Endothelial cell (in vitro differentiated cells): ENCODE results near the gene SLC39A3. TPM values are rescaled to one million over a fixed set of nuclear protein-coding genes. Genes with fewer than 3 reads are reported as not detected.

ENCODE experiments used
- DNase-seq: peaks from one replicate; pipeline ENCODE4 v3.0.0; 2021; ENCODE audit warnings: low spot score
- H3K27ac Mint-ChIP-seq: one replicate; pipeline ENCODE4 v1.8.0; 2021; ENCODE audit warnings: mixed read lengths, inconsistent platforms; ENCODE audit not compliant: unreplicated experiment
- H3K27me3 Mint-ChIP-seq: one replicate; pipeline ENCODE4 v1.8.0; 2021; ENCODE audit warnings: mild to moderate bottlenecking, moderate library complexity, mixed read lengths, inconsistent platforms; ENCODE audit not compliant: unreplicated experiment
- H3K36me3 Mint-ChIP-seq: one replicate; pipeline ENCODE4 v1.8.0; 2021; ENCODE audit warnings: mild to moderate bottlenecking, low read depth, mixed read lengths, inconsistent platforms; ENCODE audit not compliant: unreplicated experiment
- H3K4me1 Mint-ChIP-seq: one replicate; pipeline ENCODE4 v1.8.0; 2021; ENCODE audit warnings: mild to moderate bottlenecking, mixed read lengths, inconsistent platforms; ENCODE audit not compliant: unreplicated experiment
- H3K4me3 Mint-ChIP-seq: one replicate; pipeline ENCODE4 v1.8.0; 2021; ENCODE audit warnings: mild to moderate bottlenecking, mixed read lengths, inconsistent platforms; ENCODE audit not compliant: unreplicated experiment
- H3K9me3 Mint-ChIP-seq: one replicate; pipeline ENCODE4 v1.8.0; 2021; ENCODE audit warnings: mixed read lengths, inconsistent platforms; ENCODE audit not compliant: unreplicated experiment
- CTCF ChIP-seq: fragments of 200-600 bp; sonication (generic); IDR thresholded peaks from one replicate; pipeline ENCODE4 v1.5.0; 2021; ENCODE audit warnings: antibody characterized with exemption; ENCODE audit not compliant: unreplicated experiment
- total RNA-seq: library from RNA; stranded (reverse); fragmentation: NEBNext Ultra II Directional; extraction: Animal tissue kit (Norgen Biotek cat#: 25700); gene quantifications from one replicate; pipeline ENCODE4 v1.2.1, GENCODE V29; 2021; ENCODE audit not compliant: unreplicated experiment

The SLC39A3 gene
- total RNA-seq, 1 donor from 2014 or later = 28.7 TPM

GRCh38 chr19:2722541-2723344 is 17.1 kb downstream of the SLC39A3 start:
- no peaks in the 10 kb centered on the region for H3K9me3 Mint-ChIP-seq
- H3K4me1 Mint-ChIP-seq = peaks cover 7% of the 10 kb centered on the region
- no peak overlapping the region for H3K27ac Mint-ChIP-seq
- TF ChIP-seq CTCF = no peak
- DNase-seq = no peak
- H3K4me3 Mint-ChIP-seq = no peak overlapping the region
- H3K27me3 Mint-ChIP-seq = peaks cover 10% of the 10 kb centered on the region
- peaks cover 4% of the 10 kb centered on the region for H3K36me3 Mint-ChIP-seq

- H3K27me3 Mint-ChIP-seq = peaks cover 10% of the 10 kb centered on the region
- peaks cover 7% of the 10 kb centered on the region for H3K4me1 Mint-ChIP-seq
- H3K27ac Mint-ChIP-seq = no peak overlapping the region
- no peak for TF ChIP-seq CTCF
- H3K36me3 Mint-ChIP-seq = peaks cover 4% of the 10 kb centered on the region
- H3K4me3 Mint-ChIP-seq = peak overlapping the region; percentile 62
- no peaks in the 10 kb centered on the region for H3K9me3 Mint-ChIP-seq
- no peak for DNase-seq
These were observed 18.0 kb downstream of the SLC39A3 start for GRCh38 chr19:2721570-2722540.

- Mint-ChIP-seq H3K36me3 (peaks cover 4% of the 10 kb centered on the region), H3K4me3 (peak within 1 kb of the TSS; percentile 62), H3K27ac (no peak within 1 kb of the TSS), H3K4me1 (peaks cover 7% of the 10 kb centered on the region), H3K9me3 (no peaks in the 10 kb centered on the region), H3K27me3 (peaks cover 10% of the 10 kb centered on the region)
- TF ChIP-seq CTCF = no peak
- no peak for DNase-seq
These were observed 18.8 kb downstream of the SLC39A3 start, which contains the start of gene DIRAS1 for GRCh38 chr19:2720777-2721569. TSS of gene DIRAS1 (minus strand) at chr19:2721372. CDS start at chr19:2717806, 3,566 bp downstream.

- peaks cover 11% of the 10 kb centered on the region for H3K27me3 Mint-ChIP-seq
- H3K4me3 Mint-ChIP-seq = no peak overlapping the region
- peaks cover 7% of the 10 kb centered on the region for H3K4me1 Mint-ChIP-seq
- TF ChIP-seq CTCF = no peak
- no peaks in the 10 kb centered on the region for H3K9me3 Mint-ChIP-seq
- peaks cover 9% of the 10 kb centered on the region for H3K36me3 Mint-ChIP-seq
- no peak overlapping the region for H3K27ac Mint-ChIP-seq
- no peak for DNase-seq
These were observed 19.7 kb downstream of the SLC39A3 start for GRCh38 chr19:2719920-2720776.
